HT1080 (cell line): ENCODE data around the gene CAPN11. TPM values are rescaled to one million over a fixed set of nuclear protein-coding genes. Genes with fewer than 3 reads are reported as not detected.

ENCODE experiments used
- DNase-seq: peaks from one replicate; pipeline ENCODE4 v3.0.0-alpha.2; 2015; ENCODE audit warnings: low read depth
- polyA plus RNA-seq, 2 experiments: library from polyadenylated mRNA; depleted of rRNA; stranded (reverse); fragments of >200 nt; gene quantifications; 2 replicates each; pipeline ENCODE4 v1.2.3, GENCODE V29; 2015
- total RNA-seq: library from RNA; depleted of rRNA; stranded (reverse); fragments of >200 nt; shearing (Covaris generic); gene quantifications from 2 replicates; pipeline ENCODE4 v1.2.3, GENCODE V29; 2014; rRNA removed

CAPN11 gene
- total RNA-seq, result not detected in 2 replicates
- 0.18 and 0.19 TPM in 2 replicates for polyA plus RNA-seq (2015; cell fraction: cytosol; rRNA removed)
- 0.18 TPM in 2 replicates for polyA plus RNA-seq (2015; cell fraction: nucleus; rRNA removed)

DNA sequence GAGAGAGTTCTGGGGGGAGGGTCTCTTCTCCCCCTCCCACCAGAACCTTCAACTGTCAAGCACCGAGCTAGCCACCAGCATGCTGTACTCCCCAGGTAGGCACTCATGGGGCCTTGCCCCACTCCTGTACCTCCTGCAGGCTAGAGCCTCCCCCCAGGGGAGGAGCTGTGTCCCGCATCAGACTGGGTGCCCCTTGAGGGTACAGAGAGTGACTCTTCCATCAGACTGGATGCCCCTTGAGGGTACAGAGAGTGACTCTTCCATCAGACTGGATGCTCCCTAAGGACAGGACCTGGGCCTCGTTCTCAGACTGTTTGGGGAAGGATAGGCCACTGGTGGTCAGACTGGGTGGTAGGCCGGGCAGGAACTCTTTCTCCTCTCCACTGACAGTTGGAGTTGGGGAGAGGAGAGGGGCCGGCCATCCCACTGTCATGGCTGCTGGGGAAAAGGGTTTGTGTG, at the start of gene CAPN11:
CAPN11 (plus strand) TSS at position 51 of the 459 bp plus-strand sequence; CDS start at position 80, 29 bp downstream.
- DNase-seq, result no peak

DNA sequence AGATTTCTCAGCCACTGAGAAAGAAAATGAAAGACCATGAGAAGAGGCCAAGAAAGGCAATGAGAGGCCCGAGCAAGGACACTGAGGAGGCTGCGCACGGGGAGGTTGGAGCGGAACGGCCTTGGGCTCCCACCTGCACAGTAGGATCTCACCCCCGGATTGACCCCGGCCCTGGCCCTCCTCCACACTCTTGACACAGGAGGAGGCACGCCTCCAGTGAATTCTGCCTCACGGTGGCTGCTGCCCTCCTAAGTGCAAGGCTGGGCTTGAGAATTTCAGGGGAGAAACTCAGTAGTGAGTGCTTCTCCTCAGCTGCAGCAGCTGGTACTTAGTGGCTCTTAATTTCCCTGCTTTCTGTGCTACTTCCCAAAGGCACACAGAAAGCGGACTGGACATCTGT, 49.4 kb upstream of the CAPN11 start:
- DNase-seq, result no peak

DNA sequence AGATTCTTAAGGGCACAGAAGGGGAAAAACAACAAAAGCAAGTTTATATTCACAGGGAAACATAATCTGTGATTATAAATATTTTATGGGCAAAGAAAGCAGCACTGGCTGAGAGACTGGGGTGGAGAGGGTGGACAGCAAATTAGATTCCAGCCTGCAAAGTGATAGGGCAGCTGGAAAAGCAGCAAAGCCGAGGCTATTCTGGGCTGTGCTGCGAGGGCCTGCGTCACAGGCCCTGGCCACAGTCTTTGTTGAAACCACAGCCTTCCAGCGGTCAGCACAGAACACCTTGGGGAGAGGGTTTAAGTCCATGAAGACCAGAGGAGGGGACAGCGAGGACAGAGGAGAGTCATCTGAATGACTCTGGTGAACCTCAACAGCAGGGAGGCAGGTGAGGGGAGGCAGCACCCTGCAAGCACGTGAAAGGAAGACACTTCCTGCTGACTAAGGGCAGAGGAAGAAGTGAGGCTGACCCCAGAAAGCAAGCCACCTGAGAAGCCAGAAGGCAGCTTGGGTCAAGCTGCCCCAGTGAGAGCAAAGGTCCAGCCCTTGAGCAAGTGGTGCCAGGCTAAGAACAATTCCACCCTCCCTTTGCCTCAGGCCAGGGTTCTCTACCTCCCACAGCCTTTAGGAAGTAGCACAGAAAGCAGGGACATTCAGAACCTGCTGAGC, 48.5 kb upstream of the CAPN11 start:
- no peak for DNase-seq

DNA sequence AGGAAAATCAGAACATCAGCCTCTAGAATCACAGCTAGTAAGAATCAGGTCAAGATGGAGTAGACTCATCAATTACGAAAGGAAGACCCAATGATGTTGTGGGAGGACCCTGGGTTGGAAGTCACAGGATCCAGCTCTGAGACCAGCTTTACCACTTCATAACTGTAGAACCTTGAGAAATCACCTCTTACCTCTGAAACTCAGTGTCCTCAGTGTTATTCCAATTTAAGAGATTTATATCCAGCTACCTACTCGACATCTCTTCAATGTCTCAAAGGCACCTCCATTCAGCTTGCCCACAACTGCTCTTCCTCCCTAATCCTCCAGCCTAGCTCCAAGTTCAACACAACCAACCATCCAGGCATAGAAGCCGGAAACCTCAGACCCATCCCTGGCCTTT, 47.7 kb upstream of the CAPN11 start:
- no peak for DNase-seq

DNA sequence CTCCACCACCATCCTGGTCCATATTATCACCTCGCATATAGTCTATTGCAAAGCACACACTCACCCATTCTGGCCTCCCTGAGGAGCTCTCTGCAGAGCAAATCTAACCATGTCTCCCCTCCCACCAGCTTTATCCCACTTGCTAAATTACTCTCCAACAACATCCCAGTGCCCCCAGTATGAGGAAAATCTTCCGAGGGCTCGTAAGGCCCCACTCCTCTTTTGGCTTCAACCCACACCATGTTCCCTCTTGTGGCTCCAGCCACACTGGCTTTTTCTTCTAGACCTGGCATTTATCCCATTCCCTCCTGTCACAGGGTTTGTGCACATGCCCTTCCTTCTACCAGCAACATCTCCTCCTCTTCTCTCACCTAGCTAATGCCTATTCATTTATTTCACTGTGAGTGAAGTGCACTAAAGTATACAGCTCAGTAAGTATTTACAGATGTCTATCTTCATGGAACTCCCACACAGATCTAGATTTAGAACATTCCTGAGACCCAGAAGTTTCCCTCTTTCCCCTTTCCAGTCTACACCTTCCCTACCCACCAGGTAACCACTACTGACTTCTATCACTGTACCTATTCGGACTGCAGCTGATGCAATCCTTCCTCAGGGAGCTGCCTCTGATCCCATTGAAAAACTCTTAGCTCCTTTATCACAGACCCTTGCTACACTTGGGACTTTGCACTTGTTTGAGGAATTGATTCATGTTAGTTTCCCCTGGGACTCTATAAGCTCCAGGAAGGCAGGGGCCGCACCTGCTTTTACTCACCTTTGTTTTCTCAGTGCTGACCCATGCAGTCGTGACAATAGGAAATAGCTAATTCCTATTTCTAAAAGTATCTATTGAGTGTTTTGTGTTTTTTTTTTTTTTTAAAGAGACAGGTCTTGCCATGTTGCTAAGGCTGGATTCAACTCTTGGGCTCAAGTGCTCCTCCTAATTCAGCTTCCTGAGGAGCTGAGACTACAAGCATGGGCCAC, 46.9 kb upstream of the CAPN11 start:
- no peak for DNase-seq

DNA sequence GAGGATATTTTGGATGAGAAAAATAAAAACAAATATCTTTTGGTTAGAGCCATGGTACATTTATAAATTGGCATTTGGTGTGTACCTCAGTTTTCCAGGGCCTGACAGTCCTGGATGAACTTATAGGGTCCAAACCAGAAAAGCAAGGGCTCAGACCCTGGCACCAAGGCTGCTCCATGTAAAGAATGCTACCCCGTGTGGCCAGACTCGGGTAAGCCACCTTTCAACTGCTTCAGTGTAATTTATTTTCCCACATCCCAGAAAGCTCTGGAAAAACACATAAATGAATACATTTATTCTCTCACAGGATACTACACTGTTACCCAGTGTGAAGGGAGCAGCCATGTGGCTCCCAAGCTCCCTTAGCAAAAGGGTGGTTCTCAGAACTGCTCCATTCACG, 45.2 kb upstream of the CAPN11 start:
- DNase-seq, result no peak

DNA sequence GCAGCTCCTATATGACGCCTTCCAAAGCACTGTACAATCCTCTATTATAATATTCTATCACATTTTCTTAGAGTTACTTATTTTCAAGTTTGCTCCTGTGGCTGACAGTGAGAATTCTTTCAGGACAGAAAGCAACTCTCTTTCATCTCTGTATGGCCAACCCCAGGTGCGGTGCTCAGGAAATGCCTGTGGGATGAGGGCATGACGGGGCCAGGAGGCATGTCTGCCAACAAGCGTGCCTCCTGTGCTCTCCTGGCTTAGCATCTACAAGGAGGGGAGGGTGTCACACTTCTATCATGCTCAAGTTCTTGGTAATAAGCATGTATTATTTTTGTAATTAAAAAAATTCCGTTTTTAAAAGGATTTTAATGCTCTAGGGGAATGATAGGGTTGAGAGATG, 42.8 kb upstream of the CAPN11 start:
- peak; percentile 90 for DNase-seq

DNA sequence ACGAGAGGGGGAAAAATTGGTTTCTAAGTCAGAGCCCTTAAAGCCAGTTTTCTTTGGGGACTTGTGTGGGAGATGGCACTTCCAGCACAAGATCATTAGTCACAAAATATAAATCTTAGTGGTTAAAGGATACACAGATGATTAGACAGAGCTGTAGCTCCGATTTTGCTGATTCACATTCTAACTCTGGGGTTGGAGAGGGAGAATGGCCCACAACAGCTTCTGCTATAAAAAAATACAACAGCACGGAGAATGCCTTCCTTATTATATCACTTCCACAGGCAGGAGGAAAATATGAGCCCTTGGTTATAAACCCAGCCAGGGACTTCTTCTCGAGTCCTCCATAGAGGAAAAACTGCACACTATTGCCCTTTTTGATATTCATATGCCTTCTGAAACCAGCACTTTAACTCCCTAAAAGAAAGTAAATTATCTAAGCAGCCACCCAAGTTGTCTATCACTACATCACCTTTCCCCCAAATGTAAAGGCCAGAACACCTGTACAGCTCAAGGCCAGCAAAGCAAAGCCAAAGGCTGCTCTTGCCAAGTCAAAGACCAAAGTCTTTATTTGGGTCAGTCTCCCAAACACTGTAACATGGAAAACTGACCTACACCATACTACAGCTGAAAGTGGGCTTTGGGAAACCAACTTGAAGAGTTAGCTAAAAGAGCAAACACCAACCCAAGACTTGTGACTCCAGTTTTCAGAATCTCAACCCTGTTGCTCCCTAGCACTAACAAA, 41.8 kb upstream of the CAPN11 start:
- peak; percentile 93 for DNase-seq

DNA sequence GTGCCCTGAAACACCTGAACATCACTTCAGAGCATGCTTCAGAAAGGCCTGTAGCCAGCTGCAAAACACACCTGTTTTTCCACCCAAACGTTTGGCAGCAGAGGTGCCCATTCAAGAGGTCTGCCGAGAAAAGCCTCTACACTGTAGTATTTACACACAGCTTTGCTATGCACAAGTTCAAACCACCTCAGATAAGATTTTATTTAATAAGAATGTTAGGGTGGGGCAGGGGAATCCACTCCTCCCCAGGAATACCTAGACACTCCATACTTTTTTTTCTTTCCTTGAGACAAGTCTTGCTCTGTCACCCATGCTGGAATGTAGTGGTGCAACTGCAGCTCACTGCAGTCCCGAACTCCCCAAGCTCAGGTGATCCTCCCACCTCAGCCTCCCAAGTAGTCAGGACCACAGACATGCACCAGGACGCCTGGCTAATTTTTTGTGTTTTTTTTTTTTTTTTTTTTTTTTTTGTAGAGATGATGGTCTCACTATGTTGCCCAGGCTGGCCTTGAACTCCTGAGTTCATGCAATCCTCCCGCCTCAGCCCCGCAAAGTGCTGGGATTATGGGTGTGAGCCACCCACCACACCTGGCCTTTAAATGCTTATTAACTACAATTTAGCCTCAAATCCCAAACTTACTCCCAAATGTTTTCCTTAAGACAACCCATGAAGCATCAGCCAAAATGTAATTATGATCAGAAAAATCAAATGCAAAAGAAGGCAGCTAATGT, 41.1 kb upstream of the CAPN11 start:
- peak; percentile 48 for DNase-seq

DNA sequence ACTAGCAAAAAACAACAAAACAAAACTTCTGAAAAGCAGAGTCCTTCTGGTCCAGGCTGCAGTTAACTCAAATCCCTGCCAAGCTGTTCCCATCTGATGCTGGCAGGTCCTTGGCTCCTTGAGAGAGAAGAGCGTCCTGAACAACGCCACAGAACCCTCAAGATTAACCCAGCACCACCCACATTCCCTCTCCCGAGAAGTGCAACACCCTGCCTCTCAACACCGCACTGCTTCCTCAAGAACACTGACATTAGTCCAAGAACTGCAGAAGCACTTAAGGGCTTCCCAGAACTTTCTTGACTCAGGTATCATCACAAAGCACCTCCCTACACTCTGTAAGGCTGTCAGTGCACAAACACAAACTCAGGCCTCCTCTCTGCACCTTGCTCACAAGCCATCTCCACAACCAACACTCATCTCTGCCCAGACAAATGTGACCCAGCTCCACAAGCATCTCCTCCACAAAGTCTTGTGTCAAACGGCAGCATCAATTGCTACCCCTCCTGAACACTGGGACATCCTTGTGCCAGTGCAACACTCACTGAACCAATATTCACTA, 38.8 kb upstream of the CAPN11 start:
- no peak for DNase-seq

DNA sequence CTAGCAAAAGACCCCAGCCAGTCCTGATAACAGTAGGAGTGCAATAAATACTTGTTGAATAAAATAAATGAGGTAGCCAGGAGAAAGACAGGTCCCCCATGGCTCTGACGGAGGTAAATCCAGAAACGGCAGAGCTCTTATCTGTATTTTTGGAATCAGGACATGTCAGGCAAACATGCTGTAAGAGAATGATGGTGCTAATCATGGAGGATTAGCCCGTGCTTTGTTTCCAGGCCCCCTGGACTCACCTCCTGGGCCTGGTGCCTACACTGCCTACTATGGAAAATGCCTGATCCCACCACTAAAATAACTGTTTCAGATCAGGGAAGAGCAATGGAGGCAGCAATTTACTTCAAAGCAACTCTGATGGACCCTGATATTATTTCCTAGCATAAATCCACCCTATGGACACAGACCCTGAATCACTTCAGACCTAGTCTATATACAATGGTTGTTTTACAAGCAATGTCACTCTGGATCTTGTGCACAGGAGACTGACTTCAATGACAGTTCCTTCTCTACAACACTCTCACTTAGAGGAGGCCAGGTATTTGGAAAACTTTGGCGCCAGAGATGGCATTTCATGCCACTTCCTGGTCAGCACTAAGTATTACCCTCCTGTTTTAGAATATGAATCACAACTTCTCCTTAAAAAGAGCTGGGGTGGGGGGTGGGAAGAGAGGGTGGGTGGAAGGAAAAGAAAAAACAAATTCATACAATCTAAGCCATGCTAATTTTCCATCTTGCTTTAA, 37.8 kb upstream of the CAPN11 start:
- no peak for DNase-seq

DNA sequence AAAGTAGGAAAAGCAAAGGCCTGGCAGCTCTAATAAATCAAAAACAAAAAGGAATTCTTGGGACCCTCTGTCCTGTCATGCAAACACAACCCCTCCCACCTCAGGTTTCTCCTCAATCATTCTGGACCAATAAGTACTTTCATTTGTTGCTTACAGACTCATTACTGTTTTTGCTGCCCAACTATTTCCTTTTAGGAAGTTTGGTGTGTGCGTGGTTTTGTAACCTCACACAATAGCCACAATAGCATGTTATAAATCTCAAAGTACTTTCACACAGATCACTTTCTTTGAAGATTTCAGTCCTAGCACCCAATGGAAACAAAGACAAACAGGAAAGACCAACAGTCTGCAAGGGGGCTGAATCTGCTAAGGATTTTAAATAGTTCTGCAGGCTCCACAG, 35.8 kb upstream of the CAPN11 start:
- peak; percentile 52 for DNase-seq

DNA sequence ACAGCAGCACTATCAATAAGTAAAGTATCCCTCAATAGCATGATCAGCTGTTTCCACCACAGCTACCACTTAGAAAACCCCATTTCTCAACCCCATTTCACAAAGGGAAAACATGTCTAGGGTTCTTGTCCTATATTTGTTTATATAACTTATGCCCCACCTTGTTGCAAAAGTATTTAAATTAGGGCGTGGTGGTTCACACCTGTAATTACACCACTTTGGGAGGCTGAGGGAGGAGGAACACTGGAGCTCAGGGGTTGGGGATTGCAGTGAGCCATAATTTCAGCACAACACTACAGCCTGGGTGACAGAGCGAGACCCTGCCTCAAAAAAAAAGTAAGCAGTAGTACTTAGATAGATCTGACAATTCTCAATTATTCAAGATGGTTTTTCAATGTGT, 35.1 kb upstream of the CAPN11 start:
- DNase-seq, result no peak

DNA sequence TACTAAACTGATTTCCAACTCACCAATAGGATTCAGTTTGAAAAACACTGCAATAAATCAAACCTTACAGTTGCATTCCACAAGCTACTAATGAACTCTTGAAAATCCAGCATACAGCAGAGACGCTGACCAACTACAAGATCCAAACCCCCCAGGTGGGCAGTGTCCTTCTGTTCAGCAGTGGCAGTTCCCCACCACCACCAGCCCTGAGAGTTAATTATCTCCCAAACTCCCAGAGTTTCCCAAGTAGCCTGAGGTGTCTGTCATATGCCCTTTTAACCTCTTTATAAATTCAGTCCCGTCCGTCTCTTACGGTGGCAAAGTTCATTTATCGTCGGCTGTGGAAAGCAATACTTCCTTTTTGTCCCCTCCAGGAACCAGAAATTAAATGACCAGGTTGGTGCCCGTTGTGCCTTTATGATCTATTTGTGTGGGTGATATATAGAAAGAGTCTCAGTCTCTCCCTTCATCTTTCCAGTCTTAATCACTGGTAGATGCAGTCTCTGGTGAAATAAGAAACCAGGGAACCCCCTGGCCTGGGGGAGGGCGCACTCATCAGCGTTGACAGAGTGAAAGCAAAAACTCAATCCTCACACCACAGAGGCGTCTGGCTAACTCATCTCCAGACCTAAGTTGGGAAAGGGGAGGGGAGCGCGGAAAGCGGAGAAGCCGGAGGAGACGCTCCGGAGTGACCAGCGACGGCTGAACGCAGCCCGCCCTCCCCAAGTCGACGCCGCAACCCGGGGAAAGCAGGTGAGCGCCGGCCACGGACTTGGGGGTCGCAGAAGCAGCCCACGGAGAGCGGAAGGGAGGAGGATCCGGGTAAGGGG, 32.1 kb upstream of the CAPN11 start:
- peak; percentile 68 for DNase-seq

DNA sequence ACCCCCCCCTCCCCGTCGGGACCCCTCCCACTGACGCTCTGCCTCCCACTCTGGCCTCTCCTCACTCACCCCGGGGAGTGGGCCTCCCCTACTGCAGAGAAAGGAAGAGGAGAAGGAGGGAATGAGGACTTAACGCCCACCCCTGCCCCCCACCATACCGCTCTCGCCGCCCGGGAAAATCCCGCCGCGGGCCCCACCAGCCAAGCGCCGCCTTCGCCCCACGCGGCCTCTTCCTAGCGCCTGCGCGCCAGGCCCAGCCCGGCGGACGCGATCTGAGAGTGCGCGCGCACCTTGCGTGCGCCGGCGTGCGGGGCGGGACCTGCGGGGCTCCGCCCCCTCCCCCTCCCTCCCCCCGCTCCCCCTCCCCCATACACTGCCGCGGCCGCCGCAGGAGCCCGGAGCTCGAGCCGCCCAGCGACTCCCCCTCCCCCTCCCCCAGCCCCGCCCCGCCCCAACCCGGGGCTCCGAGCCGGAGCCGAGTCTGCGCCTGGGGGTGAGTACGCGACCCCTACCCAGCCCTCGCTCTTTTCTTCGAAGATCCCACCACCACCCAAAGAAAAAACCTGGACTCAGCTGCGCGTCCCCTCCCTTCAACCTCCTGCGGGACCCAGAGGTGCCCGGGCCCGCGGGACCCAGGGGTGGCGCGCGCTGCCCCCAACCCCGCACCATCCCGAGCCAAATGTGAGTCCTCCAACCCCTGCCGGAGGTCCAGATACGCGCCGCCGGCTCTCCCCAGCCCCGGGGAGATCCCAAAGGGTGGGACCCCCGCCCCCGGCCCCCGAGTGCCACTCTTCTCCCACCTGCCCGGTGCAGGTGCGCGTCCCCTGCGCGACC, 31.2 kb upstream of the CAPN11 start, which contains the start of the genes MRPL14 and TMEM63B:
MRPL14 (minus strand) TSS at position 267 of the 834 bp plus-strand sequence. CDS start 10,841 bp downstream, outside the sequence.
TMEM63B (plus strand) TSS at position 369 of the 834 bp plus-strand sequence. CDS start 7,031 bp downstream, outside the sequence.
- DNase-seq, result peak; percentile 54

DNA sequence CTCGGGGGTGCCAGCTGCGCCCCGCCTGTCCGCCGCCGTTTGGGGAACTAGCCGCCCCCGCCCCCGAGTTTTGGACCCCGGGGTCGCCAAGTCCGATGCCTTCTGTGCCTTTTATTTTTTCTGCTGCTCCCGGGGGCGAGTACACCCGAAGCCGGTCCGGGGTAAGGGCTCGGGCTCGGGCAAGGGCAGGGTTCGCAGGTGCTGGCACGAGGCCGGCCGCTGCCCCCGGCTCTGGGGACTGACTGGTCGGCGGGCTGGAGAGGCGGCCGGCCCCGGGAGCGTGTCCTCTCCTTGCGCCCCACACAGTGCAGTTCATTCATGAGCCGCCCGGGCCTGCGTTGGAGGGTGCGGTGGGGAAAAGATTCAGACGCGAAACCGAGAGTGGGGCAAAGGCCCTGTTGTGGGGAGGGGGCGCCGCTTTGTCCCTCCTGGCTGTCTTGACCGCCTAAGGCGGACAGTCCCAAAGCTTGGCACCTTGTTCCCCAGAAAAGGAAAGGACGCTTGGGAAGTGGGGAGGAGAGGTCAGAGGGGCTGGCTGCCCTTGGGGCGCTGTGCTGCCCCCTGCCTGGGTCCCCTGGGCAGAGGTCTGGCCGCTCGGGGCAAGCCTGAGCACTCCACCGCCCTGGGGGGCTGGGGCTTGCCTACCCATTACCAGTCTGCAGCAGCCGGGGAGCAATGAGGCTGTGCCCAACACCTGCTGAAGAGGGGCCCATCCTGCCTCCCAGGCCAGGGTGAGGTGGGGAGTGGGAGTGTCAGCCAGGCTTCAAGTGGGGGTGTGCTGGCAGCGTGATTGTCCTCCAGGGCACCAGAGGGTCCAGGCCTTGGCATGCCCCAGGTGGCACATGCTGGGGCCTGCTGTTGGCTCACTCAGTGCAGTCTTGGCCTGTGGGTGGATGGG, 30.4 kb upstream of the CAPN11 start:
- no peak for DNase-seq
